HepG2 (cell line): ENCODE measurements around the gene PRSS36. TPM values are rescaled to one million over a fixed set of nuclear protein-coding genes. Genes with fewer than 3 reads are reported as not detected.
A peak's percentile ranks its signal among the peaks of the same experiment; 100 is the strongest.

Source experiments
- FOXP1 ChIP-seq, 2 experiments: fragments of 450-650 bp in 1 of 2; IDR thresholded peaks; 2 replicates each; pipeline ENCODE4 v1.6.1; 2017 to 2018; ENCODE audit warnings: antibody characterized with exemption in 1 of 2
- GPN1 ChIP-seq: sonication (generic); formaldehyde crosslinking; IDR thresholded peaks from 2 replicates; pipeline ENCODE4 v1.5.1; 2020; ENCODE audit warnings: missing genetic modification reagents, borderline replicate concordance
- HOXA9 ChIP-seq: sonication (generic); formaldehyde crosslinking; IDR thresholded peaks from 2 replicates; pipeline ENCODE4 v1.8.1; 2022; ENCODE audit warnings: missing genetic modification reagents, mild to moderate bottlenecking, moderate library complexity, borderline replicate concordance
- KLF13 ChIP-seq: sonication (generic); formaldehyde crosslinking; IDR thresholded peaks from 2 replicates; pipeline ENCODE4 v1.4.0; 2020; ENCODE audit warnings: mild to moderate bottlenecking, missing genetic modification reagents
- MEIS1 ChIP-seq: sonication (generic); formaldehyde crosslinking; IDR thresholded peaks from 2 replicates; pipeline ENCODE4 v1.9.0; 2021; ENCODE audit warnings: mild to moderate bottlenecking, missing genetic modification reagents, moderate library complexity, borderline replicate concordance
- POLR2AphosphoS2 ChIP-seq: IDR thresholded peaks from 2 replicates; pipeline ENCODE4 v1.6.1; 2011; ENCODE audit warnings: low read depth, low read length, improper control_type of control experiment
- RBM39 ChIP-seq: fragments of 200-400 bp; formaldehyde crosslinking; IDR thresholded peaks from one replicate; pipeline ENCODE4 v1.6.1; 2018; ENCODE audit warnings: antibody characterized with exemption, mild to moderate bottlenecking, low read depth, low read length; ENCODE audit not compliant: poor library complexity, severe bottlenecking
- XBP1 ChIP-seq: sonication (generic); formaldehyde crosslinking; IDR thresholded peaks from 2 replicates; pipeline ENCODE4 v1.5.0; 2020; ENCODE audit warnings: missing genetic modification reagents
- ZFP90 ChIP-seq: sonication (generic); formaldehyde crosslinking; IDR thresholded peaks from 2 replicates; pipeline ENCODE4 v1.8.0; 2022; ENCODE audit warnings: missing genetic modification reagents, mild to moderate bottlenecking, inconsistent platforms, borderline replicate concordance
- polyA plus RNA-seq, 8 experiments: library from polyadenylated mRNA; depleted of rRNA in 3 of 8; stranded (reverse) in 7 of 8; unstranded in 1 of 8; fragments of >200 nt; fragmentation: Illumina TruSeq in 4 of 8; extraction: Trizol in 4 of 8; gene quantifications; 2 replicates each; pipeline versions ENCODE4 v1.2.1 to v1.2.3, GENCODE V29; 2011 to 2016; ENCODE audit warnings: low read depth in 4 of 8, missing spikeins in 1 of 8, mixed read lengths in 1 of 8; ENCODE audit not compliant: insufficient read depth in 1 of 8
- total RNA-seq, 5 experiments: library from RNA; depleted of rRNA; stranded (reverse); fragments of >200 nt; fragmentation: Illumina TruSeq; extraction: Trizol; gene quantifications; 2 replicates each; pipeline ENCODE4 v1.2.3, GENCODE V29; 2016; ENCODE audit warnings: low read depth in 1 of 5
- TF ChIP-seq, protein P1 (sequence below): sonication (generic); formaldehyde crosslinking; conservative IDR thresholded peaks from 2 replicates; pipeline ENCODE4 v1.8.0; 2022; ENCODE audit warnings: mild to moderate bottlenecking, moderate library complexity, missing genetic modification reagents
- TF ChIP-seq, protein P2 (sequence below): sonication (generic); formaldehyde crosslinking; IDR thresholded peaks from 2 replicates; pipeline ENCODE4 v1.4.0; 2020; ENCODE audit warnings: missing genetic modification reagents
- TF ChIP-seq, protein P3 (sequence below): IDR thresholded peaks from 2 replicates; pipeline ENCODE4 v1.6.1; 2016; ENCODE audit warnings: missing compliant biosample characterization, missing genetic modification reagents, borderline replicate concordance
- TF ChIP-seq, protein P4 (sequence below), 2 experiments: sonication (generic) in 1 of 2; formaldehyde crosslinking in 1 of 2; IDR thresholded peaks; 2 replicates each; pipeline versions ENCODE4 v1.4.0 to v1.6.1; 2018 to 2020; ENCODE audit warnings: missing genetic modification reagents in 2 of 2, borderline replicate concordance in 1 of 2, low read depth in 1 of 2, mild to moderate bottlenecking in 1 of 2, missing biosample characterization in 1 of 2
- TF ChIP-seq, protein P5 (sequence below): sonication (generic); formaldehyde crosslinking; IDR thresholded peaks from 2 replicates; pipeline ENCODE4 v1.4.0; 2020; ENCODE audit warnings: missing genetic modification reagents

PRSS36 gene
- total and polyA plus RNA-seq, 2 of the 13 experiments (the other 11 are each of a cell fraction or from before 2014, with no cell fraction given) = 1.5 to 2.1 TPM

DNA sequence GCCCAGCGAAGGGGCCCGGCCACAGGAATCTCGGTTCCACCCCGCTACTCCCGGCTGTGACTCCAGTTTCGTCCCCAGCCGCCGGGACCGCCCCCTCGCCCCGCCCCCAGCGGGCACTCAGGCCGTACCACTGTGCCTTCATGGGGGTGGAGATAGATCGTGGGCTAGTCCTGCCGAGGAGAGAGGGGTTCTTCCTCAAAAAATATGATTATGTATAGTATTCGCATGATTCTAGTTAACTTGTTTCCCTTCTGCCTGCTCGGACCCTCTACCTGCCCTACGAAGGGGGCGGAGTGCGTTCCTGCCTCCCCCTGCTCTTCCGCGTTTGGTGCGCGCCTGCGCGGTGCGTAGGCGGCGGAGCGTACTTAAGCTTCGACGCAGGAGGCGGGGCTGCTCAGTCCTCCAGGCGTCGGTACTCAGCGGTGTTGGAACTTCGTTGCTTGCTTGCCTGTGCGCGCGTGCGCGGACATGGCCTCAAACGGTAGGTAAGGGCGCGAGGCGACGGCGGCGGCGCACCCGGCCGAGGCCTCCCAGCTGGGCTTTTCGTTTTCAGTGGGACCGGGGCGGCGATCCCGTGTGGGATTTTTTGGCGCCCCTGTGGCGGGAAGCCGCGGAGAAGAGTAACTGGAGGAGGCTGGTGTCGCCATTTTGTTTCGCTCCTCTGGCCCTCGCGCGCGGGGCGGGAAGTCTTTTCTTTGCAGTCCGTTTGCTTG is 30.0 kb upstream of the PRSS36 start, which contains the start of gene FUS (continued):
- TF ChIP-seq, protein P1, sequence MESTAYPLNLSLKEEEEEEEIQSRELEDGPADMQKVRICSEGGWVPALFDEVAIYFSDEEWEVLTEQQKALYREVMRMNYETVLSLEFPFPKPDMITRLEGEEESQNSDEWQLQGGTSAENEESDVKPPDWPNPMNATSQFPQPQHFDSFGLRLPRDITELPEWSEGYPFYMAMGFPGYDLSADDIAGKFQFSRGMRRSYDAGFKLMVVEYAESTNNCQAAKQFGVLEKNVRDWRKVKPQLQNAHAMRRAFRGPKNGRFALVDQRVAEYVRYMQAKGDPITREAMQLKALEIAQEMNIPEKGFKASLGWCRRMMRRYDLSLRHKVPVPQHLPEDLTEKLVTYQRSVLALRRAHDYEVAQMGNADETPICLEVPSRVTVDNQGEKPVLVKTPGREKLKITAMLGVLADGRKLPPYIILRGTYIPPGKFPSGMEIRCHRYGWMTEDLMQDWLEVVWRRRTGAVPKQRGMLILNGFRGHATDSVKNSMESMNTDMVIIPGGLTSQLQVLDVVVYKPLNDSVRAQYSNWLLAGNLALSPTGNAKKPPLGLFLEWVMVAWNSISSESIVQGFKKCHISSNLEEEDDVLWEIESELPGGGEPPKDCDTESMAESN (CRISPR knock-in tag) = peak; percentile 97
- peak; percentile 80 for TF ChIP-seq ZFP90 (CRISPR knock-in tag)
- TF ChIP-seq, protein P2, sequence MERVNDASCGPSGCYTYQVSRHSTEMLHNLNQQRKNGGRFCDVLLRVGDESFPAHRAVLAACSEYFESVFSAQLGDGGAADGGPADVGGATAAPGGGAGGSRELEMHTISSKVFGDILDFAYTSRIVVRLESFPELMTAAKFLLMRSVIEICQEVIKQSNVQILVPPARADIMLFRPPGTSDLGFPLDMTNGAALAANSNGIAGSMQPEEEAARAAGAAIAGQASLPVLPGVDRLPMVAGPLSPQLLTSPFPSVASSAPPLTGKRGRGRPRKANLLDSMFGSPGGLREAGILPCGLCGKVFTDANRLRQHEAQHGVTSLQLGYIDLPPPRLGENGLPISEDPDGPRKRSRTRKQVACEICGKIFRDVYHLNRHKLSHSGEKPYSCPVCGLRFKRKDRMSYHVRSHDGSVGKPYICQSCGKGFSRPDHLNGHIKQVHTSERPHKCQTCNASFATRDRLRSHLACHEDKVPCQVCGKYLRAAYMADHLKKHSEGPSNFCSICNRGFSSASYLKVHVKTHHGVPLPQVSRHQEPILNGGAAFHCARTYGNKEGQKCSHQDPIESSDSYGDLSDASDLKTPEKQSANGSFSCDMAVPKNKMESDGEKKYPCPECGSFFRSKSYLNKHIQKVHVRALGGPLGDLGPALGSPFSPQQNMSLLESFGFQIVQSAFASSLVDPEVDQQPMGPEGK = peak; percentile 57
- TF ChIP-seq, protein P3, sequence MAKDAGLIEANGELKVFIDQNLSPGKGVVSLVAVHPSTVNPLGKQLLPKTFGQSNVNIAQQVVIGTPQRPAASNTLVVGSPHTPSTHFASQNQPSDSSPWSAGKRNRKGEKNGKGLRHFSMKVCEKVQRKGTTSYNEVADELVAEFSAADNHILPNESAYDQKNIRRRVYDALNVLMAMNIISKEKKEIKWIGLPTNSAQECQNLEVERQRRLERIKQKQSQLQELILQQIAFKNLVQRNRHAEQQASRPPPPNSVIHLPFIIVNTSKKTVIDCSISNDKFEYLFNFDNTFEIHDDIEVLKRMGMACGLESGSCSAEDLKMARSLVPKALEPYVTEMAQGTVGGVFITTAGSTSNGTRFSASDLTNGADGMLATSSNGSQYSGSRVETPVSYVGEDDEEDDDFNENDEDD = peak; percentile 71
- TF ChIP-seq MEIS1 (CRISPR knock-in tag) = peak; percentile 45
- TF ChIP-seq, protein P4, sequence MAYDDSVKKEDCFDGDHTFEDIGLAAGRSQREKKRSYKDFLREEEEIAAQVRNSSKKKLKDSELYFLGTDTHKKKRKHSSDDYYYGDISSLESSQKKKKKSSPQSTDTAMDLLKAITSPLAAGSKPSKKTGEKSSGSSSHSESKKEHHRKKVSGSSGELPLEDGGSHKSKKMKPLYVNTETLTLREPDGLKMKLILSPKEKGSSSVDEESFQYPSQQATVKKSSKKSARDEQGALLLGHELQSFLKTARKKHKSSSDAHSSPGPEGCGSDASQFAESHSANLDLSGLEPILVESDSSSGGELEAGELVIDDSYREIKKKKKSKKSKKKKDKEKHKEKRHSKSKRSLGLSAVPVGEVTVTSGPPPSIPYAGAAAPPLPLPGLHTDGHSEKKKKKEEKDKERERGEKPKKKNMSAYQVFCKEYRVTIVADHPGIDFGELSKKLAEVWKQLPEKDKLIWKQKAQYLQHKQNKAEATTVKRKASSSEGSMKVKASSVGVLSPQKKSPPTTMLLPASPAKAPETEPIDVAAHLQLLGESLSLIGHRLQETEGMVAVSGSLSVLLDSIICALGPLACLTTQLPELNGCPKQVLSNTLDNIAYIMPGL (CRISPR knock-in tag; IDR thresholded peaks at IDR 0.05; ENCODE audit: borderline replicate concordance in 1 of 2, low read depth in 1 of 2) = peak; percentile 56 to 93
- TF ChIP-seq, protein P5, sequence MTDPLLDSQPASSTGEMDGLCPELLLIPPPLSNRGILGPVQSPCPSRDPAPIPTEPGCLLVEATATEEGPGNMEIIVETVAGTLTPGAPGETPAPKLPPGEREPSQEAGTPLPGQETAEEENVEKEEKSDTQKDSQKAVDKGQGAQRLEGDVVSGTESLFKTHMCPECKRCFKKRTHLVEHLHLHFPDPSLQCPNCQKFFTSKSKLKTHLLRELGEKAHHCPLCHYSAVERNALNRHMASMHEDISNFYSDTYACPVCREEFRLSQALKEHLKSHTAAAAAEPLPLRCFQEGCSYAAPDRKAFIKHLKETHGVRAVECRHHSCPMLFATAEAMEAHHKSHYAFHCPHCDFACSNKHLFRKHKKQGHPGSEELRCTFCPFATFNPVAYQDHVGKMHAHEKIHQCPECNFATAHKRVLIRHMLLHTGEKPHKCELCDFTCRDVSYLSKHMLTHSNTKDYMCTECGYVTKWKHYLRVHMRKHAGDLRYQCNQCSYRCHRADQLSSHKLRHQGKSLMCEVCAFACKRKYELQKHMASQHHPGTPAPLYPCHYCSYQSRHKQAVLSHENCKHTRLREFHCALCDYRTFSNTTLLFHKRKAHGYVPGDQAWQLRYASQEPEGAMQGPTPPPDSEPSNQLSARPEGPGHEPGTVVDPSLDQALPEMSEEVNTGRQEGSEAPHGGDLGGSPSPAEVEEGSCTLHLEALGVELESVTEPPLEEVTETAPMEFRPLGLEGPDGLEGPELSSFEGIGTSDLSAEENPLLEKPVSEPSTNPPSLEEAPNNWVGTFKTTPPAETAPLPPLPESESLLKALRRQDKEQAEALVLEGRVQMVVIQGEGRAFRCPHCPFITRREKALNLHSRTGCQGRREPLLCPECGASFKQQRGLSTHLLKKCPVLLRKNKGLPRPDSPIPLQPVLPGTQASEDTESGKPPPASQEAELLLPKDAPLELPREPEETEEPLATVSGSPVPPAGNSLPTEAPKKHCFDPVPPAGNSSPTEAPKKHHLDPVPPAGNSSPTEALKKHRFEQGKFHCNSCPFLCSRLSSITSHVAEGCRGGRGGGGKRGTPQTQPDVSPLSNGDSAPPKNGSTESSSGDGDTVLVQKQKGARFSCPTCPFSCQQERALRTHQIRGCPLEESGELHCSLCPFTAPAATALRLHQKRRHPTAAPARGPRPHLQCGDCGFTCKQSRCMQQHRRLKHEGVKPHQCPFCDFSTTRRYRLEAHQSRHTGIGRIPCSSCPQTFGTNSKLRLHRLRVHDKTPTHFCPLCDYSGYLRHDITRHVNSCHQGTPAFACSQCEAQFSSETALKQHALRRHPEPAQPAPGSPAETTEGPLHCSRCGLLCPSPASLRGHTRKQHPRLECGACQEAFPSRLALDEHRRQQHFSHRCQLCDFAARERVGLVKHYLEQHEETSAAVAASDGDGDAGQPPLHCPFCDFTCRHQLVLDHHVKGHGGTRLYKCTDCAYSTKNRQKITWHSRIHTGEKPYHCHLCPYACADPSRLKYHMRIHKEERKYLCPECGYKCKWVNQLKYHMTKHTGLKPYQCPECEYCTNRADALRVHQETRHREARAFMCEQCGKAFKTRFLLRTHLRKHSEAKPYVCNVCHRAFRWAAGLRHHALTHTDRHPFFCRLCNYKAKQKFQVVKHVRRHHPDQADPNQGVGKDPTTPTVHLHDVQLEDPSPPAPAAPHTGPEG = peak; percentile 34
- peak; percentile 100 for TF ChIP-seq RBM39
- TF ChIP-seq FOXP1 (IDR thresholded peaks at IDR 0.05) = no peak
- no peak for TF ChIP-seq FOXP1 (CRISPR knock-in tag; IDR thresholded peaks at IDR 0.05)
- peak; percentile 99 for TF ChIP-seq POLR2AphosphoS2
- peak; percentile 95 for TF ChIP-seq GPN1
- 0 out of 2 replicates have a peak, but pooled peaks have one; percentile 53 for TF ChIP-seq XBP1
- peak; percentile 86; the same call in 1 of the 2 replicates for TF ChIP-seq HOXA9
- TF ChIP-seq KLF13 (CRISPR knock-in tag) = peak; percentile 88
